Thoracic aorta (tissue), 2 donors: ENCODE measurements around the gene IQSEC2. TPM values are rescaled to one million over a fixed set of nuclear protein-coding genes. Genes with fewer than 3 reads are reported as not detected.

Experiments used
- ATAC-seq: fragments of 150-250 bp; one replicate; pipeline ENCODE4 v1.8.0; 2017; ENCODE audit warnings: low read depth; ENCODE audit not compliant: insufficient number of reproducible peaks, low FRiP score
- DNase-seq: peaks from one replicate; pipeline ENCODE4 v3.0.0-alpha.2; 2020; ENCODE audit warnings: low spot score
- H3K27ac ChIP-seq, 2 donors: fragments of 200-600 bp; sonication (generic); 1 replicate in 1 of 2; 2 replicates in 1 of 2; pipeline ENCODE4 v1.5.1; 2016; ENCODE audit warnings: mild to moderate bottlenecking in 2 of 2, moderate library complexity in 2 of 2
- H3K27me3 ChIP-seq: fragments of 200-600 bp; sonication (generic); replicated peaks from 2 replicates; pipeline ENCODE4 v1.6.0; 2016; ENCODE audit warnings: mild to moderate bottlenecking; ENCODE audit not compliant: insufficient read depth
- H3K36me3 ChIP-seq: fragments of 200-600 bp; sonication (generic); one replicate; pipeline ENCODE4 v1.5.1; 2016
- H3K4me1 ChIP-seq, 2 donors: fragments of 200-600 bp; sonication (generic); 1 replicate in 1 of 2; 2 replicates in 1 of 2; pipeline versions ENCODE4 v1.5.1 to v1.6.0; 2016; ENCODE audit warnings: low read depth in 2 of 2, mild to moderate bottlenecking in 1 of 2; ENCODE audit not compliant: control insufficient read depth in 1 of 2
- H3K4me3 ChIP-seq: fragments of 200-600 bp; sonication (generic); 2 replicates; pipeline ENCODE4 v1.5.1; 2016; ENCODE audit warnings: mild to moderate bottlenecking
- H3K9me3 ChIP-seq: fragments of 200-600 bp; sonication (generic); 2 replicates; pipeline ENCODE4 v1.5.1; 2016
- total RNA-seq, 2 donors: library from RNA; depleted of rRNA; stranded (reverse); fragments of >200 nt; gene quantifications; one replicate each; pipeline versions ENCODE4 v1.1.0 to v1.2.3, GENCODE V29; 2016
- TF ChIP-seq, protein P1 (sequence below): fragments of 200-600 bp; sonication (generic); IDR thresholded peaks from one replicate; pipeline ENCODE4 v1.5.1; 2019; ENCODE audit warnings: antibody characterized with exemption

IQSEC2 gene
- total RNA-seq, 2 donors from 2014 or later = 12.2 to 21.1 TPM

- no peaks in the 10 kb centered on the region for H3K27me3 ChIP-seq
- no peak for ATAC-seq
- TF ChIP-seq, protein P1, sequence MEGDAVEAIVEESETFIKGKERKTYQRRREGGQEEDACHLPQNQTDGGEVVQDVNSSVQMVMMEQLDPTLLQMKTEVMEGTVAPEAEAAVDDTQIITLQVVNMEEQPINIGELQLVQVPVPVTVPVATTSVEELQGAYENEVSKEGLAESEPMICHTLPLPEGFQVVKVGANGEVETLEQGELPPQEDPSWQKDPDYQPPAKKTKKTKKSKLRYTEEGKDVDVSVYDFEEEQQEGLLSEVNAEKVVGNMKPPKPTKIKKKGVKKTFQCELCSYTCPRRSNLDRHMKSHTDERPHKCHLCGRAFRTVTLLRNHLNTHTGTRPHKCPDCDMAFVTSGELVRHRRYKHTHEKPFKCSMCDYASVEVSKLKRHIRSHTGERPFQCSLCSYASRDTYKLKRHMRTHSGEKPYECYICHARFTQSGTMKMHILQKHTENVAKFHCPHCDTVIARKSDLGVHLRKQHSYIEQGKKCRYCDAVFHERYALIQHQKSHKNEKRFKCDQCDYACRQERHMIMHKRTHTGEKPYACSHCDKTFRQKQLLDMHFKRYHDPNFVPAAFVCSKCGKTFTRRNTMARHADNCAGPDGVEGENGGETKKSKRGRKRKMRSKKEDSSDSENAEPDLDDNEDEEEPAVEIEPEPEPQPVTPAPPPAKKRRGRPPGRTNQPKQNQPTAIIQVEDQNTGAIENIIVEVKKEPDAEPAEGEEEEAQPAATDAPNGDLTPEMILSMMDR = no peak
Measured at GRCh38 chrX:53321943-53322497, 40.6 kb upstream of the IQSEC2 start.

DNA sequence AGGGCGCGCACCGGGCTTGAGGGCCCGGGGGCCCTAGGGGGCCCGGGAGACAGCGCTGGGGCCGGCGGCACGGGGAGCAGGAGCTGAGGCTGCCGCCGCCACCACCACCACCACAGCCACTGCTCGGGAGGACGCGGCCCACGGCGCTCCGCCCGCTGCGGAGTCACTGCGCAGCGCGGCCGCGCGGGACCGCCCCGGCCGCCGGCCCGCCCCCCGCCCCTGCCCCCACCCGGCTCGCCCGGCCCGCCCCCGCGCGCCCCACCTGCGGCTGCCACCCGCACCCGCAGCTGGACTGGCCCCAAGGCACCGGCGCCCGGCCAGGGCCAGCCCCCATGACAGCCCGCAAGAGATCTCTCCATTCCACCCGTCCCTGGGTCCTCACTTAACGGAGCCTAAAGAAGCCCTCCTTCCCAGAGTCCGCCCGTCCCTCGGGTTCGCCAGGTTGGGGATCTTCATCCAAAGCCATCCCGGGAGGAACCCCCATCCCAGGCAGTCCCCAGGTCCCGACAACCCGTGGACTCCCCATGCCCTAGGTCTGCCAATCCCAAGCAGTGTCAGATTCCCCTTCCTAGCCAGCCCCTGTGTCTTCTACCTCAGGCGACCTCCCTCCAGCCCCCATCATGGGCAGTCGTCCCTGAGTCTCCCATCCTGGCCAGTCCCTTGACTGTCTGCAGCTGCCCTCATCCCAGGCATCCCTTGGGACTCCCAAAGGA, 40.0 kb upstream of the IQSEC2 start:
- ATAC-seq = no peak
- peak overlapping the region; percentile 78 for H3K4me3 ChIP-seq
- H3K27ac ChIP-seq = no peak overlapping the region
- TF ChIP-seq, protein P1 = no peak
- no peaks in the 10 kb centered on the region for H3K36me3 ChIP-seq
- no peaks in the 10 kb centered on the region for H3K27me3 ChIP-seq
- no peak for DNase-seq
- H3K4me1 ChIP-seq = peaks cover 0 to 17% of the 10 kb centered on the region in 2 donors
- H3K9me3 ChIP-seq = no peaks in the 10 kb centered on the region

More at GRCh38 chrX:53321943-53322497, 40.6 kb upstream of the IQSEC2 start:
- peaks cover 0 to 17% of the 10 kb centered on the region in 2 donors for H3K4me1 ChIP-seq
- H3K4me3 ChIP-seq = no peak overlapping the region
- no peak for DNase-seq
- no peak overlapping the region for H3K27ac ChIP-seq
- H3K9me3 ChIP-seq = no peaks in the 10 kb centered on the region
- H3K36me3 ChIP-seq = no peaks in the 10 kb centered on the region

DNA sequence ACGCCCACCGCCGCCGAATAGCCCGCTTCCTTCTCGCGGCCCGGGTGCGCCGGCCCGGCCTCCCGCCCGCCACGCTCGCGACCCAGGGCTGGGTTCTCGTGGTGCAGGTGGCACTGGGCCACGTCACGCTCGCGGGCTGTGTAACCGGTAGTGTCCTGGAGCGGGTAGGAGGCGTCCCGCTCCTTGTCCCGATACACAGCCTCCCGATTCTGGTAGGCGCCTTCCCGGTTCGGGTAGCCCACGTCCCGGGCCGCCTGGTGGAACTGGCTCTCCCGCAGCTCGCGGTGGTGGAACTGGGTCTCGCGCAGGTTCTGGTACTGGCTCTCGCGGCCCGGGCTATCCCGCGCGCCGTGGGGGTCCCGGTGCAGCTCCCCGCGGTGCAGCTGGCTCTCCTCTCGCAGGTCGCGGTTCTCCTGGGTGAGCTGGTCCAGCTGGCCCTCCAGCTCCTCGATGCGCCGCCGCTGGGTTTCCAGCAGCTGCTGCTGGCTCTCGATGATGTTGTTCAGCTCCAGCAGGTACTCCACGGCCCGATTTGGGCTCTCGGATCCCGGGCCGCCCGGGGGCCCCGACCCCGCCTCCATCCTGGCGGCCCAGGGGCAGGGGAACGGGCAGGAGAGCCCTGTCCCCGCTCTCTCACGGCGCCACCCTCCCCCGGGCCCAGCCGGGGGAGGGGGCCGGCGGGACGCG, 39.3 kb upstream of the IQSEC2 start:
- Histone ChIP-seq H3K27me3 (no peaks in the 10 kb centered on the region), H3K4me1 (peaks cover 0 to 17% of the 10 kb centered on the region in 2 donors), H3K27ac (no peak overlapping the region), H3K4me3 (peak overlapping the region; percentile 78), H3K9me3 (no peaks in the 10 kb centered on the region), H3K36me3 (no peaks in the 10 kb centered on the region)
- TF ChIP-seq, protein P1 = no peak
- DNase-seq = no peak
- no peak for ATAC-seq

DNA sequence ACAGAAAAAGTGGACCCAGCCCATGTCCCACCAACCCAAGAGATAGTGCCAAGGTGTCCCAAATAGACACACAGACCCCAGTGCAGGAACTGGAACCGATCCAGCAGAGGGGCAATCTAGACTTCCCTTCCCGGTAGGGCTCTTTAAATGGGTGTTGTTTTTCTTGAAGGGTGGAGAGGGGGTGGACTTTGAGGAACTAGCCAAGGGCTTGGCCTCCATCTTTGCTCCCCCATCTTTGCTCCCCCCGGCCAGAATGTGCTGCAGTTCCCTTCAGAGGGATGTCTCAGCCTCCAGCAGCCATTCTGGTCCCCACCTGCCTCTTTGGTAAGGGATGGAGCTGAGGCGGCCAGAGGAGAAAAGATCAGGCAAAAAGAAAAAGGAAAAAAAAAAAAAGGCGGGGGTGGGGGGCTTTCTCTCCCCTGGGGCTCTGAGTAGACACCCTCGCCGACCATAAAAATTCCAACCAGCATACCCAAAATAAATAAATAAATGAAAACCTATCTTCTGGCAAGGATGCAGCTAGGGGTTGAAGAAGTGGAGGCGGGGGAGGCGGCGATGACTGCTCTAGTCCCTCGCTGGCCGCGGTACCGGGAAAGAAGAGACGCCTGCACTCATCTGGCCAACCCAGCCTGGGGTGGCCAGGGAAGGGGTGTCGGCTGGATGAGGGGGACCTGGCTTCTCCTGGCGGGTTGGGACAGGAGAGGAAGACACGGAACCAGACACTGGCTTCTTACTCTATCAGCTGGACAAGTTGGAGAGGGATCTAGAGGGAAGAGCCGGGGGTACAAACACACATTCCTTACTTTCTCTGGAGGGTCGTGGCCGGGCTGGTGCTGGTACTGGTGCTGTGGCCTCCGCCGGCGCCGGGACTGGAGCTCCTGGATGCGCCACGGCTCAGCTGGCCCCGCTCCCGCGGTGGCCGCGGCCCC, 38.5 kb upstream of the IQSEC2 start:
- H3K27ac ChIP-seq = no peak overlapping the region
- ATAC-seq (no peak), DNase-seq (no peak)
- H3K36me3 ChIP-seq = no peaks in the 10 kb centered on the region
- no peaks in the 10 kb centered on the region for H3K27me3 ChIP-seq
- peak overlapping the region; percentile 78 for H3K4me3 ChIP-seq
- TF ChIP-seq, protein P1 = no peak
- no peaks in the 10 kb centered on the region for H3K9me3 ChIP-seq
- peaks cover 0 to 17% of the 10 kb centered on the region in 2 donors for H3K4me1 ChIP-seq
